ENCODE results near the gene LRP5. TPM values are rescaled to one million over a fixed set of nuclear protein-coding genes. Genes with fewer than 3 reads are reported as not detected.

LRP5 gene
- total and polyA plus RNA-seq, 2 donors: 10.1 to 22.1 TPM

DNA sequence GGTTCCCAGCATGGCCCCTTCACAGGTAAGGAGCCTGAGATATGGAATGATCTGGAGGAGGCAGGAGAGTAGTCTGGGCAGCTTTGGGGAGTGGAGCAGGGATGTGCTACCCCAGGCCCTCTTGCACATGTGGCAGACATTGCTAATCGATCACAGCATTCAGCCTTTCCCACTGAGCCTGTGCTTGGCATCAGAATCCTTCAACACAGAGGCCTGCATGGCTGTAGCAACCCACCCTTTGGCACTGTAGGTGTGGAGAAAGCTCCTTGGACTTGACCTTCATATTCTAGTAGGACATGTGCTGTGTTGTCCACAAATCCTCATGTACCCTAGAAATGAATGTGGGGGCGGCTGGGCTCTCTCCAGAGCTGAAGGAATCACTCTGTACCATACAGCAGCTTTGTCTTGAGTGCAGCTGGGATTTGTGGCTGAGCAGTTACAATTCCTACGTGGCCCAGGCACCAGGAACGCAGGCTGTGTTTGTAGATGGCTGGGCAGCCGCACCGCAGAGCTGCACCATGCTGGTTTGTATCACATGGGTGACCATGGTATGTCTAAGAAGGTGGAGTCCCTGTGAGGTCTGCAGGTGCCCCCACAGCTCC lies 126.4 kb downstream of the LRP5 start:
- Histone ChIP-seq H3K27ac (ENCODE audit: low read depth in 1 of 2, low read length in 1 of 2) (no peak overlapping the region), H3K36me3 (ENCODE audit: control insufficient read depth in 2 of 2, insufficient read depth in 2 of 2, low read length in 1 of 2) (peaks cover 34 to 38% of the 10 kb centered on the region in 2 donors), H3K4me1 (ENCODE audit: control insufficient read depth in 2 of 2, insufficient read depth in 2 of 2, low read length in 2 of 2) (no peaks in the 10 kb centered on the region), H3K27me3 (ENCODE audit: control insufficient read depth in 2 of 2, insufficient read depth in 1 of 2, low read length in 1 of 2) (no peaks in the 10 kb centered on the region), H3K9me3 (ENCODE audit: control insufficient read depth in 2 of 2, insufficient read depth in 1 of 2, low read length in 1 of 2) (no peaks in the 10 kb centered on the region), H3K4me3 (ENCODE audit: low read length in 2 of 2) (no peak overlapping the region)
- 98% methylated on average over 6 of the region's 6 CpGs for WGBS
- DNase-seq (ENCODE audit: low read depth in 6 of 9, low spot score in 9 of 9): no peak

DNA sequence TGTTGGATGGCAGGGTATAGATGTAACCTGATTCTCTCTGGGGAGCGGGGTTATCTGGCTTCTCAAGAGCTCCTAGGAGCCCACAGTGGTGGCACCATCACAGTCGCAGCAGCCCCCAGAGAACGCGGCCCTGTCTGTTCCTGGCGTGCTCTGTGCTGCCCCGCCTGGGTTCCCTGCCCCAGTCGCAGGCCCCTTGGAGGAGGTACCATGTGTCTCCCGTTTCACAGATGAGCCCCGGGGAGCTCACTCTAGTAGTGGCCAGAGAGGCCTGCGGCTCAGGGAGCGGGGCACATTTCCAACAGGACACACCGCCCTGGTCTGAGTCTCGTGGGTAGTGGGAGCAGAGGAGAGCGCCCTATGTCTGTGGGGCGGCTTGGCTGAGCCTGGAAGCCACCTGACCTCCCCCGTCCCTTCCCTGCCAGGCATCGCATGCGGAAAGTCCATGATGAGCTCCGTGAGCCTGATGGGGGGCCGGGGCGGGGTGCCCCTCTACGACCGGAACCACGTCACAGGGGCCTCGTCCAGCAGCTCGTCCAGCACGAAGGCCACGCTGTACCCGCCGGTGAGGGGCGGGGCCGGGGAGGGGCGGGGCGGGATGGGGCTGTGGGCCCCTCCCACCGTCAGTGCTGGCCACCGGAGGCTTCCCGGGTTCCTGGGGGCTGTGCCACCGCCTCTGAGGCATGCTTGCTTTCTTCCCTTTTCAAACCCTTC lies 127.1 kb downstream of the LRP5 start:
- H3K36me3 ChIP-seq (ENCODE audit: control insufficient read depth in 2 of 2, insufficient read depth in 2 of 2, low read length in 1 of 2): peaks cover 32 to 36% of the 10 kb centered on the region in 2 donors
- DNase-seq (ENCODE audit: low read depth in 6 of 9, low spot score in 9 of 9): no peak

DNA sequence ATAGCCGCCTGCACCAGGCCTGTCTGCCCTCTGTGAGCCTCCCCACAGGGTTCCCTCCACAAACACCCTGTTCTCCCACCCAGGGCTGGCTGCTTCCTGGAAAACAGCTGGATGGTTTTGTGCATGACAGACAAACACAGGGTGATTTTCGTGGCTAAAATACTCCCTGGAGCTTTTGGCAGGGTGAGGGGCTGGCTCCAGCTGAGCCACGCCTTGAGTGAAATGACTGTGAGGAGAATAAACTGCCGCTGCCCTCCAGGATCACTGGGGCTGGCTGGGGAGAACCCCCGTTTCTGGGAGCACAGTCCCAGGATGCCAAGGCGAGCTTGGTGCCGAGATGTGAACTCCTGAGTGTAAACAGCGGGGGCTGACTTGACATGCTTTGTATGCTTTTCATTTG lies 127.8 kb downstream of the LRP5 start:
- WGBS: 95% methylated on average over 8 of the region's 8 CpGs
- Histone ChIP-seq H3K4me3 (ENCODE audit: low read length in 2 of 2) (no peak overlapping the region), H3K4me1 (ENCODE audit: control insufficient read depth in 2 of 2, insufficient read depth in 2 of 2, low read length in 2 of 2) (no peaks in the 10 kb centered on the region), H3K36me3 (ENCODE audit: control insufficient read depth in 2 of 2, insufficient read depth in 2 of 2, low read length in 1 of 2) (peaks cover 25 to 28% of the 10 kb centered on the region in 2 donors), H3K9me3 (ENCODE audit: control insufficient read depth in 2 of 2, insufficient read depth in 1 of 2, low read length in 1 of 2) (no peaks in the 10 kb centered on the region), H3K27ac (ENCODE audit: low read depth in 1 of 2, low read length in 1 of 2) (no peak overlapping the region), H3K27me3 (ENCODE audit: control insufficient read depth in 2 of 2, insufficient read depth in 1 of 2, low read length in 1 of 2) (no peaks in the 10 kb centered on the region)
- no peak for DNase-seq (ENCODE audit: low read depth in 6 of 9, low spot score in 9 of 9)

More for the DNA sequence above, 127.1 kb downstream of the LRP5 start:
- H3K4me3 ChIP-seq (ENCODE audit: low read length in 2 of 2): no peak overlapping the region
- no peaks in the 10 kb centered on the region for H3K27me3 ChIP-seq (ENCODE audit: control insufficient read depth in 2 of 2, insufficient read depth in 1 of 2, low read length in 1 of 2)
- no peaks in the 10 kb centered on the region for H3K4me1 ChIP-seq (ENCODE audit: control insufficient read depth in 2 of 2, insufficient read depth in 2 of 2, low read length in 2 of 2)
- 98% methylated on average over 38 of the region's 38 CpGs for WGBS
- no peak overlapping the region for H3K27ac ChIP-seq (ENCODE audit: low read depth in 1 of 2, low read length in 1 of 2)
- H3K9me3 ChIP-seq (ENCODE audit: control insufficient read depth in 2 of 2, insufficient read depth in 1 of 2, low read length in 1 of 2): no peaks in the 10 kb centered on the region

DNA sequence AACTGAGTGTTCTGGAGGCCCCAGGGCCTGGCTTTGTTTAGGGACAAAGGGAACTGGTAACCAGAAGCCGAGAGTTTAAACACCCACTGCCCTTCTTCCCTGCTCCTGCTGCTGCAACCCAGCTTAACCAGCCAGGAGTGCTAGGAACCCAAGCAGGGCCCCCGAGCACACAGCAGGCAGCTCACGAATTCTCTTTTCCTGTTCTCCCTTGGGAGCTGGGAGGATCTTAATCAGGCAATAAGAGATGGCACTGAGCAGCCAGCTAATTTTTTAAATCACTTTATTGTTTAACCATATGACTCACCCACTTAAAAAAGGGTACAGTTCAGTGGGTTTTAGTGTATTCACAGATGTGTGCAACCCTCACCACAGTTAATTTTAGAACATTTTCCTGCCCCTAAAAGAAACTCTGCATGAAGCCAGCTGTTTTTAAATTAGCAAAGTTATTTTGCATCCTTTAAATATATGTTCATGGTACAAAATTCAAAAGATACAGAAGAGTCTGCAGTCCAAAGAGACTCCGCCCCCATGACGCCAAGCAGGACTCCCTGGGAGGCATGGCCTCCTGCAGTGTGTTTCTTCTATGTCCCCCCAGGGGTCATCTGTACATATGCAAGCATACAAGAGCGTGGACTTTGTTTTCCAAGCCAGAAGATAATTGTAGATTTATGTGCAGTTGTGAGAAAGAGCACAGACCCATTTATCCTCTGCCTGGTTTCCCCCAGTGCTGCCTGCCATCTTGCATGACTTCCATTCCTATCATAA lies 129.3 kb downstream of the LRP5 start:
- peak overlapping the region in 1 of 2 donors; percentile 11 for H3K27ac ChIP-seq (ENCODE audit: low read depth in 1 of 2, low read length in 1 of 2)
- 92% methylated on average over 6 of the region's 6 CpGs for WGBS
- no peaks in the 10 kb centered on the region for H3K27me3 ChIP-seq (ENCODE audit: control insufficient read depth in 2 of 2, insufficient read depth in 1 of 2, low read length in 1 of 2)
- no peaks in the 10 kb centered on the region for H3K4me1 ChIP-seq (ENCODE audit: control insufficient read depth in 2 of 2, insufficient read depth in 2 of 2, low read length in 2 of 2)
- H3K36me3 ChIP-seq (ENCODE audit: control insufficient read depth in 2 of 2, insufficient read depth in 2 of 2, low read length in 1 of 2): peaks cover 21 to 31% of the 10 kb centered on the region in 2 donors
- H3K9me3 ChIP-seq (ENCODE audit: control insufficient read depth in 2 of 2, insufficient read depth in 1 of 2, low read length in 1 of 2): no peaks in the 10 kb centered on the region
- H3K4me3 ChIP-seq (ENCODE audit: low read length in 2 of 2): no peak overlapping the region
- DNase-seq (ENCODE audit: low read depth in 6 of 9, low spot score in 9 of 9): no peak

DNA sequence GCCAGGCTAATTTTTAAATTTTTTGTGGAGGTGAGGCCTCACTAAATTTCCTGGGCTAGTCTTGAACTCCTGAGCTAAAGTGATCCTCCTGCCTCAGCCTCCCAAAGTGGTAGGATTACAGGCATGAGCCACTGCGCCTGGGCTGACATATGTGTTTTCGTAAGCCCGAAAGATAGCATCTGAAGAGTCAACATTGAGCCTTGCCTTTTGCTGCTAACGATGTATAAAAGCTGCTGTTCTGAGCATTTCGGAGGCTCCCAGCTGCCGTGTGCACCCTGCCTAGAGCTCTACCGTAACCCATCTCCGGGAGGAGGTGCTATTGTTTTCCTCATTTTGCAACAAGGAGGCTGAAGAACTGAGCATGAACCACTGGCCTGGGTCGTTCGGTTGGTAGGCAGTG lies 130.0 kb downstream of the LRP5 start:
- Histone ChIP-seq H3K27me3 (ENCODE audit: control insufficient read depth in 2 of 2, insufficient read depth in 1 of 2, low read length in 1 of 2) (no peaks in the 10 kb centered on the region), H3K4me1 (ENCODE audit: control insufficient read depth in 2 of 2, insufficient read depth in 2 of 2, low read length in 2 of 2) (no peaks in the 10 kb centered on the region), H3K4me3 (ENCODE audit: low read length in 2 of 2) (no peak overlapping the region), H3K9me3 (ENCODE audit: control insufficient read depth in 2 of 2, insufficient read depth in 1 of 2, low read length in 1 of 2) (no peaks in the 10 kb centered on the region), H3K27ac (ENCODE audit: low read depth in 1 of 2, low read length in 1 of 2) (no peak overlapping the region), H3K36me3 (ENCODE audit: control insufficient read depth in 2 of 2, insufficient read depth in 2 of 2, low read length in 1 of 2) (peaks cover 21 to 33% of the 10 kb centered on the region in 2 donors)
- no peak for DNase-seq (ENCODE audit: low read depth in 6 of 9, low spot score in 9 of 9)
- WGBS: 93% methylated on average over 10 of the region's 10 CpGs

DNA sequence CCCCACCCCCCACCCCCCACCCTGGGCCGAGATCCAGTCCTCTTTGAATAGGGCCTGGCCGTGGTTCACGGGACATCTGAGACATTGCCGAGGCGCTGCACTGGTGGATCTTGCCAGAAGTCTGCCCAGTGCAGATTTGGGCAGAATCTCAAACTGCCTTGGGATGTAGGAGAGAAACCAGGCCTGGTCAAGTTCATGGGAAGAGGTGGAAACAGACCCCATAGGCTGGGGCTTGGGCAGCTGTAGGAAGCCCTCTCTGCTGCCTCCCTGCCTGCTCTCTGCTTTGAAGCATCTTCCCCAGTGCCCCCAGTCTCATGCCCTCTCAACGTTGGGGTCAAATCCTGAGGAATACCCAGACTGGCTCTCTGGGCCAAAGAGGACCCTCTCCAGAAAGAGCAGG lies 132.2 kb downstream of the LRP5 start:
- H3K27me3 ChIP-seq (ENCODE audit: control insufficient read depth in 2 of 2, insufficient read depth in 1 of 2, low read length in 1 of 2): no peaks in the 10 kb centered on the region
- peaks cover 17 to 24% of the 10 kb centered on the region in 2 donors for H3K36me3 ChIP-seq (ENCODE audit: control insufficient read depth in 2 of 2, insufficient read depth in 2 of 2, low read length in 1 of 2)
- DNase-seq (ENCODE audit: low read depth in 6 of 9, low spot score in 9 of 9): no peak
- 95% methylated on average over 6 of the region's 6 CpGs for WGBS
- H3K4me3 ChIP-seq (ENCODE audit: low read length in 2 of 2): no peak overlapping the region
- no peaks in the 10 kb centered on the region for H3K9me3 ChIP-seq (ENCODE audit: control insufficient read depth in 2 of 2, insufficient read depth in 1 of 2, low read length in 1 of 2)
- H3K4me1 ChIP-seq (ENCODE audit: control insufficient read depth in 2 of 2, insufficient read depth in 2 of 2, low read length in 2 of 2): no peaks in the 10 kb centered on the region
- no peak overlapping the region for H3K27ac ChIP-seq (ENCODE audit: low read depth in 1 of 2, low read length in 1 of 2)

DNA sequence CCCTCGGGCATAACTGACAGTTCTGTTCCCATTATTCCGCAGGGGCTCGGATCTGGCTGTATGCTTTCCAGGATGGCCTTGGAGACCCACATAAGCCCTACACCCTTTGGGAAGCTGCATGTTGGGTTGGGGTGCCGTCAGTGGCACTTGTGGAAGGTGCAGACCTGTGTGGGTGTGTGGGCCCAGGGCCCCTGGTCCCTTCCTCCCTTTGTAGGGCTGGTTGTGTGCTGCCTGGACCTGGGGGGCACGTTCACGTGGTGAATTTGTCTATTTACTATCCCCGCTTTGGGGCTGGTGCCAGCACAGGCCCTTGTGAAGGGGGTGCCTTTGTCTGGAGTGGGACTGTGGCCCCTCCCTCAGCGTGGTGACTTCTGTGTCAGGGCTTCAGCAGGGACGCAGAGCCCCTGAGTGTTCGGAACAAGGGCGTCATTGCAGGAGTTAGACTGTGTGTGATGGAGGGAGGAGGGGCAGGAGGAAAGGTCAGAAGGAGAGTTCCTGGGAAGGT lies 133.2 kb downstream of the LRP5 start:
- no peak overlapping the region for H3K27ac ChIP-seq (ENCODE audit: low read depth in 1 of 2, low read length in 1 of 2)
- H3K4me1 ChIP-seq (ENCODE audit: control insufficient read depth in 2 of 2, insufficient read depth in 2 of 2, low read length in 2 of 2): no peaks in the 10 kb centered on the region
- H3K36me3 ChIP-seq (ENCODE audit: control insufficient read depth in 2 of 2, insufficient read depth in 2 of 2, low read length in 1 of 2): peaks cover 17 to 23% of the 10 kb centered on the region in 2 donors
- no peaks in the 10 kb centered on the region for H3K9me3 ChIP-seq (ENCODE audit: control insufficient read depth in 2 of 2, insufficient read depth in 1 of 2, low read length in 1 of 2)
- no peak overlapping the region for H3K4me3 ChIP-seq (ENCODE audit: low read length in 2 of 2)
- H3K27me3 ChIP-seq (ENCODE audit: control insufficient read depth in 2 of 2, insufficient read depth in 1 of 2, low read length in 1 of 2): no peaks in the 10 kb centered on the region
- no peak for DNase-seq (ENCODE audit: low read depth in 6 of 9, low spot score in 9 of 9)
- WGBS: 95% methylated on average over 11 of the region's 11 CpGs

DNA sequence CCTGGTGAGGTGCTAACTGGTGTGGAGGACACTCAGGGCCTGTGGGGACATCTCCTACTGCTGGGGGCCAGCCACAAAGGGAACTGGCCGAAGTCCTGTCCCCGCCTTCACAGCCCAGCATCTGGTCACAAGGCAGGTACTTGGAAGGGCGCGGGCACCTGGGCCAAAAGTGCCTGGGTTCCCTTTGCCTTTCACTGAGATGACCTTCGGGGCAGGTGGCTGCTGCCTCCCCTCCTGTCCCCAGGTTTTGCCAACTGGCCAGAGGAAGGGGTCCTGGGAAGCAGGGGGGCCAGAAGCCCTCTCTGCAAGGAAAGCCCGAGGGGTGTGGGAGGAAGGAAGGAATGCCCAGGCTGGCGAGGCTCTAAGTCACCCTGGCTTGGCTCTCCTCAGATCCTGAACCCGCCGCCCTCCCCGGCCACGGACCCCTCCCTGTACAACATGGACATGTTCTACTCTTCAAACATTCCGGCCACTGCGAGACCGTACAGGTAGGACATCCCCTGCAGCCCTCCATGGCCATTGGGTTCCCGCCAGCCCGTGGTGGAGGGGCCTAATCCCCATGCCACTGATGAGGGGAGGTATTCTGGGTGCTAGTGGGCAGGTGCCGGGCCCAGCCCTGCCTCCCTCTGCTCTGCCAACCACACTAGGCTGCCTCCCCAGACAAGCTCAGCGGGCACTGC lies 133.8 kb downstream of the LRP5 start:
- Histone ChIP-seq H3K36me3 (ENCODE audit: control insufficient read depth in 2 of 2, insufficient read depth in 2 of 2, low read length in 1 of 2) (peaks cover 17 to 23% of the 10 kb centered on the region in 2 donors), H3K27ac (ENCODE audit: low read depth in 1 of 2, low read length in 1 of 2) (no peak overlapping the region), H3K4me3 (ENCODE audit: low read length in 2 of 2) (no peak overlapping the region), H3K27me3 (ENCODE audit: control insufficient read depth in 2 of 2, insufficient read depth in 1 of 2, low read length in 1 of 2) (no peaks in the 10 kb centered on the region), H3K4me1 (ENCODE audit: control insufficient read depth in 2 of 2, insufficient read depth in 2 of 2, low read length in 2 of 2) (no peaks in the 10 kb centered on the region), H3K9me3 (ENCODE audit: control insufficient read depth in 2 of 2, insufficient read depth in 1 of 2, low read length in 1 of 2) (no peaks in the 10 kb centered on the region)
- DNase-seq (ENCODE audit: low read depth in 6 of 9, low spot score in 9 of 9): no peak
- whole genome bisulfite sequencing: 98% methylated on average over 18 of the region's 18 CpGs
